Suprapubic skin (tissue), 3 donors: ENCODE results near the gene STON2.

Source experiments
- CTCF ChIP-seq, 2 donors: fragments of 200-600 bp in 1 of 2; fragments of 450-650 bp in 1 of 2; sonication (generic) in 1 of 2; IDR thresholded peaks; one replicate each; pipeline ENCODE4 v1.5.1; 2016 to 2019; ENCODE audit warnings: antibody characterized with exemption in 2 of 2, mild to moderate bottlenecking in 1 of 2, moderate library complexity in 1 of 2
- POLR2AphosphoS5 ChIP-seq, 3 donors: sonication (generic); formaldehyde crosslinking; IDR thresholded peaks; one replicate each; pipeline ENCODE4 v1.6.1; 2017; ENCODE audit warnings: antibody characterized with exemption in 3 of 3

DNA sequence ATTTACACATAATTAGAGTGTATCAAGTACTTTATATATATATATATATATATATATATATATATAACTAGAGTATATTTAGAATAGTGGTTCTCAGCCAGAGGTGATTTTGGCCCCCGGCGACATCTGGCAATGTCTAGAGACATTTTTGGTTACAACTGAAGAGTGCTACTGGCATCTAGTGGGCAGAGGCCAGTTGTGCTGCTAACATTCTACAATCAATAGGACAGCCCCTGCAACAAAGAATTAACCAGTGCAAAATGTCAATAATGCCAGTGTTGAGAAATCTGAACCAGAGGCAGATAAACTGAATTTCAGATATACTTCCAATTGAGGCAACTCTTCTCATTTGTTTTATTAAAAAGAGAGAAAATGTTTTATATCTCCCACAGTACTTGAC is 188.3 kb downstream of the STON2 start:
- TF ChIP-seq CTCF (IDR thresholded peaks at IDR 0.05) = peak in 1 of 2 donors; percentile 24
- no peak for TF ChIP-seq POLR2AphosphoS5 (IDR thresholded peaks at IDR 0.05)
